Activated CD4-positive, CD25-positive, alpha-beta regulatory T cell treated with anti-CD3 and anti-CD28 coated beads, Interleukin-2, amount 50 U/mL, for 72 hours (primary cell): ENCODE results near the gene CDC40.
"Not testable (repeated sequence)": the region's sequence is repeated elsewhere in the genome, so short reads cannot be mapped to it uniquely, and the experiment has no call there.

ENCODE experiments used
- DNase-seq: peaks from one replicate; pipeline ENCODE4 v3.0.0; 2021

Gene CDC40

DNA sequence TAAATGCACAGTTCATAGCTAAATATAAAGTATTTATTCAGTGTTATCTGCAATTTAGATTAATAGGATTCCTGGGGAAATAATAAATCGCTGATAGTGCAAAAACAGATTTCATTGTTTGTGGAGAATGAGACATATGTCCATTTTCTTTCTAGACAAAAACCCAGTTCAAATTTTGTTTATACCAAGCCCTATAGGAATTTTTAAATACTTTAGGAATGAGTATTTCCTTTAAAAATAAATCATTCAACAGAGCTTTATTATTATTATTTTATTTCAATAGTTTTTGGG lies 91.5 kb downstream of the CDC40 start:
- no peak for DNase-seq

DNA sequence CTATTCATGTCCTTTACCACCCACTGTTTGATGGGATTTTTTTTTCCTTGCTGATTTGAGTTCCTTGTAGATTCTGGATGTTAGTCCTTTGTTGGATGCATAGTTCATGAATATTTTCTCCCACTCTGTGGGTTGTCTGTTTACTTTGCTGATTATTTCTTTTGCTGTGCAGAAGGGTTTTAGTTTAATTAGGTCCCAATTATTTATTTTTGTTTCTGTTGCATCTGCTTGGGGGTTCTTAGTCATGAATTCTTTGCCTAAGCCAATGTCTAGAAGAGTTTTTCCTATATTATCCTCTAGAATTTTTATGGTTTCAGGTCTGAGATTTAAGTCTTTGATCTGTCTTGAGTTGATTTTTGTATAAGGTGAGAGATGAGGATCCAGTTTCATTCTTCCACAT lies 92.6 kb downstream of the CDC40 start:
- DNase-seq, result not testable (repeated sequence)

DNA sequence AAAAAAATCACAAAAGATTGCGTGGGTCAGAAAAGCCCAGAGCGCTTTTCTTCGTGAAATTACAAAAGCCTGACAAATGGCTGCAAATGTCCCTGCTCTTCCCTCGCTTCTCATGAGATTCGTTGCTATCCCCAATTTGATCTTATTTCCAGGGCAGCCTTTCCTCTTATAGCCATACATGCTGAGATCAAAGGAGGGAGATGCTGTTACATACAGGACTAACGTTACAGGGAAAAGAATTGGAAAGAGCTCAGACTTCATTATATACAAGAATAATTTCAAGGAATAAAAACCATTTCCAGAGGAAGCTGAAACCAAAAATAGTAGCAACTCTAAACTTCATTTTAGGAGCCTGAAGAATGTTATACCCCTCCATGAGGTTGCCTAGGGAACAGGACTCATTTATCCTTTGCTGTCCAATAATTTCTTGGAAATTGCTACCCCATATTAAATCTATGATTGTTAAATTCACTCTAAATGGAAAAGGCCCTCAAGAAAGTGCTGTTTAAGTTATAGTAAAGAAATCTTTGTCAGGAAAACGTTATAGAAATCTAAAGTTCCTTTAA lies 97.0 kb downstream of the CDC40 start:
- DNase-seq, result no peak
